KOPT-K1 (cell line): ENCODE results near the gene CUL2.

Source experiments
- H3K27ac ChIP-seq: fragments of 200-600 bp; sonication (generic); 2 replicates; pipeline ENCODE4 v1.5.1; 2016; ENCODE audit warnings: antibody characterized with exemption, mild to moderate bottlenecking, low read depth, low read length; ENCODE audit not compliant: poor library complexity, severe bottlenecking
- H3K36me3 ChIP-seq: fragments of 200-600 bp; sonication (generic); 2 replicates; pipeline ENCODE4 v1.5.1; 2017; ENCODE audit warnings: antibody characterized with exemption, mild to moderate bottlenecking, low read length, moderate library complexity; ENCODE audit not compliant: insufficient read depth
- H3K9me3 ChIP-seq: fragments of 200-600 bp; sonication (generic); 2 replicates; pipeline ENCODE4 v1.5.1; 2017; ENCODE audit warnings: antibody characterized with exemption, low read length, mild to moderate bottlenecking; ENCODE audit not compliant: insufficient read depth, poor library complexity, severe bottlenecking

Gene CUL2

DNA sequence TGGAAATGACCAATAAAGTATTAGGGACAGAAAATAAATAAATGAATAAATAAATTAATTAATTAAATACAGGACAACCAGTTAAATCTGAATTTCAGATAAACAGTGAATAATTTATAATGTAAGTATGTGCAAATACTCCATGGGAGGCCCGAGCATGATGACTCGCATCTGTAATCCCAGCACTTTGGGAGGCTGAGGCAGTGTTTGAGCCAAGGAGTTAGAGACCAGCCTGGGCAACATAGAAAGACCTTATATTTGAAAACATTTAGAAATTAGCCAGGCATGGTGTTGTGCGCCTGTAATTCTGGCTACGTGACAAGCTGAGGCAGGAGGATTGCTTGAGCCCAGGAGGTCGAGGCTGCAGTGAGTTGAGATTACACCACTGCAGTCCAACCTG, 123.7 kb downstream of the CUL2 start:
- Histone ChIP-seq H3K36me3 (no peaks in the 10 kb centered on the region), H3K27ac (no peak overlapping the region), H3K9me3 (no peaks in the 10 kb centered on the region)

DNA sequence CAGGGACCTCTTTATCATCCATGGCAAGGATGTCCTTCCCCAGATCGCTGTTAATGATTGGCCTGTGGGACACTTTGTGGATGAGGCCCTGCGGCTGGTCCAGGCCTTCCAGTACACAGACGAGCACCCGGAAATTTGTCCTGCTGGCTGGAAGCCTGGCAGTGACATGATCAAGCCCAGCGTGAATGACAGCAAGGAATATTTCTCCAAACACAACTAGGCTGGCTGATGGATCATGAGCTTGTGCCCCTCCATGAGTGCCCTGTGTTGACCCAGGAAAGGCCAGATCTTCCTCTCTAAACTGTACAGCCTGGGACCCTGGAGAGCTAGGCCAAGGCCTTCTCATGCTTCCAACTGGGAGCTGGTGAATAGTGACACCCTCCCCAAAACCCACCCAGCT, 124.1 kb downstream of the CUL2 start:
- Histone ChIP-seq H3K9me3 (no peaks in the 10 kb centered on the region), H3K36me3 (no peaks in the 10 kb centered on the region), H3K27ac (no peak overlapping the region)

DNA sequence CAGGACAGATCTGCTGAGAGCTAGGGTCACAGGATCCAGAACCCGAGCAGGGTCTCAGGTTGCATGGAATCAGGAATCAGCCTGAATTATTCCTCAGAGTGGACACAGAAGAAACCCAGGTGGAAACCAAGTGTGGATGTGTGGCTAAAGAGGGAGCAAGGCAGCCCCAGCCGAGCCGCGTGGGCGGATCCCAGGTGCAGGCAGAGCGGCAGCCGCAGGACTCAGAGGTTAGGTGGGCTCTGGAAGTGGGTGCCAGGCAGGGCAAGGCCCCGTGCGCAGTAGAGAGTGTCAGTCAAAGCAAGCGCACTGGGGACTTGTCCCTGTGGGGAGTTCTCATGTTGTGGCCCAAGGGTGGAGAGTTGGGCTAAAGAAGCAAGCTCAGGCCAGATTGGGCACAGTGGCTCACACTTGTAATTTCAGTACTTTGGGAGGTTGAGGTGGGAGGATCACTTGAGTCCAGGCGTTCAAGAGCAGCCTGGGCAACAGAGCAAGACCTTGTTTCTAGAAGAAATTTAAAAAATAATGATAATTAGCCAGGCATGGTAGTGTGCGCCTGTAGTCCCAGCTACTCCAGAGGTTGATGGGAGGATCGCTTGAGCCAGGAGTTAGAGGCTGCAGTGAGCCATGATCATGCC, 125.9 kb downstream of the CUL2 start:
- H3K36me3 ChIP-seq, result no peaks in the 10 kb centered on the region
- H3K27ac ChIP-seq, result no peak overlapping the region
- H3K9me3 ChIP-seq, result no peaks in the 10 kb centered on the region

DNA sequence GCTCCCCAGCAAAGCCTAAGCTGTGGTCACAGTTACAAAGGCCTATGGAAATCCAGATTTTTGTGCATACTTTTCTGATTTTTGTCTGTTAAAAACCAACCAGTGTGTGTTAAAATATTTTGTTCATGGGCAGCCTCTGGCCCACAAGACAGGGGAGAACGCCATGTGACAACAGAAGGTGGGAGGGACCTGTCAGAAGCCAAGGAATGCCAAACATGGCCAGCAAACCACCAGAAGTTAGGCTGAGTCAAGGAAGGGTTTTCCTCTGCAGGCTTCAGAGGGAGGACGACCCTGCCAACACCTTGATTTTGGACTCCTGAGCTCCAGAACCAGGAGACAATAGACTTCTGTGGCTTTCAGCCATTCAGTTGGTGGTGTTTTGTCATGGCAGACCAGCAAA, 127.3 kb downstream of the CUL2 start:
- Histone ChIP-seq H3K36me3 (no peaks in the 10 kb centered on the region), H3K27ac (no peak overlapping the region), H3K9me3 (no peaks in the 10 kb centered on the region)

DNA sequence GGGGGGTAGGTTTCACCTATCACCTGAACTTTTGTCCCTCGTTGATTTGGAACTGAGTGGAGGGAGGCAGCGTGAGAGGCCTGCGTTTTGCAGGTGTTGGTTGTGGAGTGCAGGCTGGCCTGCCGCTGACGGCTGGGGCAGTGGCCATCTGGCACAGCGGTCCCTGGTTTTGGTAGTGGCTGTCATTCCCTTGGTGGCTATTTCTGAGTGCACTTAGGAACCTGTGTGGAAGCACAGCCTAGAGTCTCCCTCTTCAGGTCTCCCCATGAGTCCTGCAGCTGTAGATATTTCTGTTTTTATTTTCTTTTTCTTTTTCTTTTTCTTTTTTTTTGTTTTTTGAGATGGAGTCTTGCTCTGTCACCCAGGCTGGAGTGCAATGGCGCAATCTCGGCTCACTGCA, 129.2 kb downstream of the CUL2 start:
- Histone ChIP-seq H3K9me3 (no peaks in the 10 kb centered on the region), H3K27ac (no peak overlapping the region), H3K36me3 (no peaks in the 10 kb centered on the region)

DNA sequence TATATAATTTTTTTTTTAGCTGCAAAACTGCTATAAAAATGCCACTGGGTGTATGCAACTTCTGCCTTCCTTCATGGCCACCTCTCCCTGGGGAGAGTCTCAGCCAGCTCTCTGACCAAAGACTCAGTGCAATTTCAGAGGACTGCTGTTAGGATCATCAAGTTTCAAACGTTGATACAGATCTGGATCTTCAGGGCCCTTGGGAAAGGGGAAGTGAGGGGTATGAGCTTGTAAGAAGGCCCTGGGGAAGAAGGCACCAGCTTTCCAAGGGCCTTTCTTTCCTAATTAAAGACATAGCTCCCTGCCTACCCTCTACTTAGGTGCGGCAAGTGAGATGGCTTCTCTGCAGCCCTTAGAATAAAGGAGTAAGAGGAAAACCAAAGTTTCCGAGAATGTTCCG, 130.4 kb downstream of the CUL2 start:
- Histone ChIP-seq H3K36me3 (no peaks in the 10 kb centered on the region), H3K27ac (no peak overlapping the region), H3K9me3 (no peaks in the 10 kb centered on the region)

DNA sequence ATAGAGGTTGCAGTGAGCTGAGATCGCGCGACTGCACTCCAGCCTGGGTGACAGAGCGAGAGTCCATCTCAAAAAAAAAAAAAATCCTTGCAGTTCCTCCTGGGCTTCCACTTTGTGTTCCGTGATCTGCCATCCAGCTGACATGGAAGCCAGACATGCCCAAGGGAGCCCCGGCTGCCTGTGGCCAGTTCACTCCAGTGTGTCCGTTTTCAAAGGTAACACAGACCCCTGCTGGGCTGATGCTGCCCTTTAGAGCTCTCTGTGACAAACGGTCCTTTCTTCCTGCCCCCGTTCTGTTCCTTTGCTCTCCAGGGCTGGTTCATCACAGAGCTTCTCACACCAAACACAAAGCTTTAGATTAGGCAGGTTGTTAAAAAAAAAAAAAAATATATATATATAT, 130.8 kb downstream of the CUL2 start:
- Histone ChIP-seq H3K27ac (no peak overlapping the region), H3K9me3 (no peaks in the 10 kb centered on the region), H3K36me3 (no peaks in the 10 kb centered on the region)
